Breast epithelium (tissue), 3 donors: ENCODE measurements around the gene SLC10A7.

ENCODE experiments used
- POLR2AphosphoS5 ChIP-seq, 3 donors: sonication (generic); formaldehyde crosslinking; IDR thresholded peaks; one replicate each; pipeline ENCODE4 v1.6.1; 2017; ENCODE audit warnings: antibody characterized with exemption in 3 of 3
- TF ChIP-seq, protein P1 (sequence below), 3 donors: fragments of 450-650 bp; IDR thresholded peaks; one replicate each; pipeline ENCODE4 v1.5.1; 2016 to 2017; ENCODE audit warnings: antibody characterized with exemption in 3 of 3, mild to moderate bottlenecking in 3 of 3, moderate library complexity in 3 of 3

DNA sequence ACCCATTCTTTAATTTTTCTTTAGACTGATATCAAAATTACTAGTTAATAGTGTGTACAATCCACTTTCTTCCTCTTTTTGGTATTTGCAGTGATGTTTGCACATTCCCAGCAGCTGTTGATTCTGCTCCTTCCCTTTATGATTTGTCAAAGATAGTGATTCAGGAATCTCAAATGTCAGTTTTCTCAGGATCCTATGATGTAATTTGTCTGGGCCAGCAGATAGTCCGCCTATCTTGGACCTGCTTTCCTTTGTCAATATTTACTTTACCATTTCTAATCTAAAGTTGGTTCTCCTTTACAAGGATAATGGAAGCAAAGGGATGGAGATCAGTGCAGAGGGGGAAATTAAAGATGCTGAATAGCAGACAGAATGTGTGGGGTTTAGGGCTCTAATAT, 185.3 kb downstream of the SLC10A7 start:
- TF ChIP-seq, protein P1, sequence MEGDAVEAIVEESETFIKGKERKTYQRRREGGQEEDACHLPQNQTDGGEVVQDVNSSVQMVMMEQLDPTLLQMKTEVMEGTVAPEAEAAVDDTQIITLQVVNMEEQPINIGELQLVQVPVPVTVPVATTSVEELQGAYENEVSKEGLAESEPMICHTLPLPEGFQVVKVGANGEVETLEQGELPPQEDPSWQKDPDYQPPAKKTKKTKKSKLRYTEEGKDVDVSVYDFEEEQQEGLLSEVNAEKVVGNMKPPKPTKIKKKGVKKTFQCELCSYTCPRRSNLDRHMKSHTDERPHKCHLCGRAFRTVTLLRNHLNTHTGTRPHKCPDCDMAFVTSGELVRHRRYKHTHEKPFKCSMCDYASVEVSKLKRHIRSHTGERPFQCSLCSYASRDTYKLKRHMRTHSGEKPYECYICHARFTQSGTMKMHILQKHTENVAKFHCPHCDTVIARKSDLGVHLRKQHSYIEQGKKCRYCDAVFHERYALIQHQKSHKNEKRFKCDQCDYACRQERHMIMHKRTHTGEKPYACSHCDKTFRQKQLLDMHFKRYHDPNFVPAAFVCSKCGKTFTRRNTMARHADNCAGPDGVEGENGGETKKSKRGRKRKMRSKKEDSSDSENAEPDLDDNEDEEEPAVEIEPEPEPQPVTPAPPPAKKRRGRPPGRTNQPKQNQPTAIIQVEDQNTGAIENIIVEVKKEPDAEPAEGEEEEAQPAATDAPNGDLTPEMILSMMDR (IDR thresholded peaks at IDR 0.05) = no peak
- no peak for TF ChIP-seq POLR2AphosphoS5 (IDR thresholded peaks at IDR 0.05)
